ACHN (cell line): Measurements from ENCODE around the gene HOXD3.

ENCODE experiments used
- DNase-seq: peaks from one replicate; pipeline ENCODE4 v3.0.0-alpha.2; 2015
- in situ Hi-C: cut with HindIII; loops from 2 replicates; pipeline ENCODE4 v1.10.0; 2017; ENCODE audit warnings: low sequenced_read_pairs, low pct_ligation_motif_present, low pct_unique_long_range_greater_than_20kb

HOXD3 gene

DNA sequence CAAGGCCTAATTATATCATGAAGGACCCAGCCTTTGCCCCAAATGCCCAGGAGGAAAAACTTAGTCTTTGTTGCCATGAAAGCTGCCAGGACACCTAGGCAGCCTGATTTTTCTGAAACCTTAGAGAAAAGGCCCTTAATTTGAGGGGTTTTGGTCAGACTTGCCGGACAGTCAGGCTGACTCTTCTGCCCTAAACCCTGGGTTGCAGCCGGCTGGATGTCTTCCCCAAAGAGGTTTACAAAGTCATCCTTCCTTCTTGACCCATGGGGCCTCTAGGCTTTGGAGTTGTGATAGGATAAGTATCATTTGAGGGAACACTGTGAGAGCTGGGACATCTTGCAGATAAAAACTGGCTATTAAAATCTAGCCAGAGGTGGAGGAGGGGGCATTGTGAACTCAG lies 28.9 kb downstream of the HOXD3 start:
- in situ Hi-C loops: no loop called here
- no peak for DNase-seq

DNA sequence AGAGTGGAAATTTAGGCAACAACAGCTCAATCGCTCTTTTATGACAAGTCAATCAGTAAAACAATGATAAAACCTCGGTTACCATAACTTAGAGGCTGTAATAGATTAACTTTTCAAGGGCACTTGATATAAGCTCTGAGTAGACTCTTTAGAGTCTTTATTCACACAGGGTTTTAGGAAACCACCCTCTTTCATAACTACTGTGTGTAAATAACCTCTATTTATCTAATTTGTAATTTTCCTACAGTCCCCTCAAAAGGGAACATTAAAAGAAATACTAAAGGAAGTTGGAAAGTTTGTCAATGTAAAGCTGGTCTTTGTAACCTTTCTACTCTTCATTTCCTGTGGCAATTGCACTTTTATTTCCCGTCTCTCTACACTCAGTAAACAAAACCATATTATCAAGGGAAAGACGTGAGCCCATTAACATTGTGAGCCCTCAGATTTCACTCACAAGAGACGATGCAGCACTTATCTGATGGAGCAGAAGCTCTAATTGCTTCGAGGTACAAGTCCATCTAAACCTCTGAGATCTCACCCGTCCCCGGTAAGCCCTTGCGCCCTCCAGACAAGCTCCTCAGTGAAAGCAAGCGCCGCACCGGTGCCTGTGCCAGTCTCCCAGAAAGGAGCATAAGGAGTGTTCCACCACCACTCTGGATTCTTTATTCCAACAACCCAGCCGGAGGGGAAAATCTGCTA lies 30.2 kb downstream of the HOXD3 start:
- in situ Hi-C loops: no loop called here
- peak; percentile 43 for DNase-seq

DNA sequence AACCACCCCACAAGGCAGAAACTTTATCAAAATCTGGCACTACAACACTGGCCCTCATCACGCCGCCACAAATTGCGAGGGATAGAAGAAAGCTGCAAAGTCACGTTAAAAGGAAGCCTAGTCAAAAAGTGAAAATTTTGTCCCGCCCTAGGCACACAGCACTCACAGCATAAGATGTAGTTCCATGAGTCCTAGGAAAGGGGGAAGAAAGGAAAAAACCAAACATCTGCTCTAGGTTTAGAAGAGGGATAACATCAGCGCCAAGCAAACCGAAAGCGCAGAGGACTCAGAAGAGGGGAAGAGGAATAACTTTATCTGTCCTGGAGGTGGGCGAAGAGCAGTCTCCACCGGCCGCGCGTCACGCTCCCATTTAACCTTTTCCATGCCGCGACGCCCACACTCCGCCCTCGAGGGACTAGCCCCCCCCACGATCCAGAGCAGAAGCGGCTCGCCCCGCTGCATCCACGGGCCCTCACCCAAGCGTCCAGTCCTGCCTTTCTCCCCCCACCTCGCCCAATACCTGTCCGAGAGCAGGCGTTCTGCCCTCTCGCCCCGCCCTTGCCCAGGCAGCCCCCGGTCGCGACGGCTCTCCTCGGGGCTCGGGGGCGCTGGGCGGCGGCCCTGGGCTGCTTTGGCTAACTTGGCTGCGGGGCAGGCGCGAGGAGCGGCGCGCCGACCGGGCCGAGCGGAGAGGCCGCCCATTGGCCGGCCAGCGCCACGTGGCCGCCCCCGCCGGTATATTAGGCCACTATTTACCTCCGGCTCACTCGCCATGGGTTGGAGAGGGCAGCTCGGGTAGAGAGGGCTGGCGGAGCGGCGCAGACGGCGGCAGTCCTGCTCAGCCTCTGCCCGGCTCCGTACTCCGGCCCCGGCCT lies 31.0 kb downstream of the HOXD3 start, which contains the start of gene HOXD1:
Gene HOXD1, plus strand, starts transcription at position 770 of the 875 bp plus-strand sequence. CDS start 134 bp downstream, outside the sequence.
- peak; percentile 60 for DNase-seq
- in situ Hi-C loops: no loop called here

DNA sequence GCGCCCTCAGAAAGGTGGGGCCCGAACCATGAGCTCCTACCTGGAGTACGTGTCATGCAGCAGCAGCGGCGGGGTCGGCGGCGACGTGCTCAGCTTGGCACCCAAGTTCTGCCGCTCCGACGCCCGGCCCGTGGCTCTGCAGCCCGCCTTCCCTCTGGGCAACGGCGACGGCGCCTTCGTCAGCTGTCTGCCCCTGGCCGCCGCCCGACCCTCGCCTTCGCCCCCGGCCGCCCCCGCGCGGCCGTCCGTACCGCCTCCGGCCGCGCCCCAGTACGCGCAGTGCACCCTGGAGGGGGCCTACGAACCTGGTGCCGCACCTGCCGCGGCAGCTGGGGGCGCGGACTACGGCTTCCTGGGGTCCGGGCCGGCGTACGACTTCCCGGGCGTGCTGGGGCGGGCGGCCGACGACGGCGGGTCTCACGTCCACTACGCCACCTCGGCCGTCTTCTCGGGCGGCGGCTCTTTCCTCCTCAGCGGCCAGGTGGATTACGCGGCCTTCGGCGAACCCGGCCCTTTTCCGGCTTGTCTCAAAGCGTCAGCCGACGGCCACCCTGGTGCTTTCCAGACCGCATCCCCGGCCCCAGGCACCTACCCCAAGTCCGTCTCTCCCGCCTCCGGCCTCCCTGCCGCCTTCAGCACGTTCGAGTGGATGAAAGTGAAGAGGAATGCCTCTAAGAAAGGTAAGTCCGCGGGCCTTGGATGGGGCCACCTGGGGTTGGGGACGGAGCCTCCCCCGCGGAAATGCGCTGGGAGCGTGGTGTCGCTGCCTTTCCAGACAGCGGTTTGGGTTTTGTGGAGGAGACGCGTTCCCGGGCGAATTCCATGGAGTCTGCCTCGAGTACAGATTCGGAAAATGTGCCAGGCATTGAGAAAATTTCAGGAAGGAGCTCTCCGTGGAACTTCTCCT lies 31.9 kb downstream of the HOXD3 start:
- in situ Hi-C loops: no loop called here
- DNase-seq: no peak

DNA sequence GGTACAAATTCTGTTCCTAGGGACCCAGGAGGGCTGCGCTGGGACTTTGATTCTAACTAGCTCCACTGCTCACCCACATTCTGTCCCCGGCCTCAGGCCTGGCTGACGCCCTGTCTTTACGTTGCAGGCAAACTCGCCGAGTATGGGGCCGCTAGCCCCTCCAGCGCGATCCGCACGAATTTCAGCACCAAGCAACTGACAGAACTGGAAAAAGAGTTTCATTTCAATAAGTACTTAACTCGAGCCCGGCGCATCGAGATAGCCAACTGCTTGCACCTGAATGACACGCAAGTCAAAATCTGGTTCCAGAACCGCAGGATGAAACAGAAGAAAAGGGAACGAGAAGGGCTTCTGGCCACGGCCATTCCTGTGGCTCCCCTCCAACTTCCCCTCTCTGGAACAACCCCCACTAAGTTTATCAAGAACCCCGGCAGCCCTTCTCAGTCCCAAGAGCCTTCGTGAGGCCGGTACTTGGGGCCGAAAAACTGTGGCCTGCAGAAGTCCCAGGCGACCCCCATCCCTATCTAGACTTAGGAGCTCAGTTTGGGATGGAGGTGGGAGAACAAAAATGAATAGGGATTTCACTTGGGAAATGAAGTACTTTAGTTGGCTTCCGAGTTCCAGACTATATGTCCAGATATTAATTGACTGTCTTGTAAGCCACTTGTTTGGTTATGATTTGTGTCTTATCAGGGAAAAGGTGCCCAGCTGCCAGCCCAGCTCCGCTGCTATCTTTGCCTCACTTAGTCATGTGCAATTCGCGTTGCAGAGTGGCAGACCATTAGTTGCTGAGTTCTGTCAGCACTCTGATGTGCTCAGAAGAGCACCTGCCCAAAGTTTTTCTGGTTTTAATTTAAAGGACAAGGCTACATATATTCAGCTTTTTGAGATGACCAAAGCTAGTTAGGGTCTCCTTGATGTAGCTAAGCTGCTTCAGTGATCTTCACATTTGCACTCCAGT lies 32.9 kb downstream of the HOXD3 start:
- DNase-seq: no peak
- in situ Hi-C loops: no loop called here

DNA sequence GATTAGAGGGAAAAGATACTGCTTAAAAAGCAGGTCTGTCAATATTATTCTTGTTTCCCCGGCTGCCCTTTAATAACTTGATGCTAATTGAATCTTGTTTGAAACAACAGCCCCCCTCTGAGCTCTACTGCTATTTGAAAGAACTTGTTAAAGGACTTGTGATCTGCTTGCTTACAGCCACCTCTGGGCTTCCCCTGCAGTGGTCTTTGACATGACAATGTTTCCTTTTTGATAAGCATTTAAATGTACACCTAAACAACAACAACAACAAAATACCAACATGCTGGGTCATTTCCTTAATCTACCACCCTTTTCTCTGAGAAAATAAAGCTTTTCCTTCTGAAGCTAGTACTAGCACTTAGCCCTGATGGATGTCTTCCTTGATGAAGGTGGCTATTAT lies 35.2 kb downstream of the HOXD3 start:
- in situ Hi-C loops: no loop called here
- no peak for DNase-seq

DNA sequence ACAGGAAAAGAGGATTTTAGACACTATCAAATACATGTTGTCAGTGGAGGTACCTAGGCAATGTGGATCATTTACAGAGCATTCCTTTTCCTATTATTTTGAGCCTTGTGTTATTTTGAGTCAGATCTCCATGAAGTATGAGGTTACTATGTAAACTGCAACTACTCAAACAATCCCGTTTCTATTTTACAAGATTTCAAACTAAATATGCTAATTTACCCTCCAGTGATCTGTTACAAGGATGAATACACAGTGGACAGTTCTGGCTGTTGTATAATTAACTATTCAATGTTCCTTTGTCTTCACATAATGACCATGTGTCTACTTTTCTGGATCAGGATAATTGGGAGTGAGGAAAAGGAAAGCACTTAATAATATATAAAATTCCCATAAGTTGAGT lies 35.9 kb downstream of the HOXD3 start:
- in situ Hi-C loops: no loop called here
- no peak for DNase-seq

DNA sequence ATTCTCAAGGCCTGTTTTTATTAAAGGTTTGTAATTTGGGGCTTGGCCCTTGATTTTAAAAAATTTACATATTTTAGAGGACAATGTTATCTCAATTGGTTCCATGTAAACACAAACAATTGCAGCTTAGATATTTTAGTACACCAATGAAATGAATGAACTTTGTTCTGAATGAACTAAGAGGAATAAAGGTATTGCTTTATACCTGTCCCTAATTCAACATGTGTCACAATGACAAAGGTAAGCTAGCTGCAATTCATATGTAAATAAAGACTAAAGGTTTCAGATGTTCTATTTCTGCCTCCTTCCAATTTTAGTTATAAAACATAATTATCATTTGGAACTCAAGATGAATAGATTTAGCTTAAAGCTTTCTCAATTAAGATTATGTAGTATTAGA lies 42.8 kb downstream of the HOXD3 start:
- in situ Hi-C loops: no loop called here
- DNase-seq: no peak

DNA sequence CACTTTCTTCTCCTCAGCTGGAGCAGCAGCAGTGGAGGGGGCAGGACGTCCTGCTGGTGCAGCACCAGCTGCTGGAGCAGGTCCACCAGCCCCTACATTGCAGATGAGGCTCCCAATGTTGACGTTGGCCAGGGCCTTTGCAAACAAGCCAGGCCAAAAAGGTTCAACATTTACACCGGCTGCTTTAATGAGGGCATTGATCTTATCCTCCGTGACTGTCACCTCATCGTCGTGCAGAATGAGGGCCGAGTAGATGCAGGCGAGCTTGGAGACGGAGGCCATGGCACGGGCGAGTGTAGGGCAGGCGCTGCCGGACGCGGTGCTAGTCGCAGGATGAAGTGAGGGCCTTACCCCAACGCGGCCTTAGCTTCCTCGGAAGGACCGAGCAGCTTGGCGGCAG lies 43.9 kb downstream of the HOXD3 start:
- in situ Hi-C loops: no loop called here
- no peak for DNase-seq

DNA sequence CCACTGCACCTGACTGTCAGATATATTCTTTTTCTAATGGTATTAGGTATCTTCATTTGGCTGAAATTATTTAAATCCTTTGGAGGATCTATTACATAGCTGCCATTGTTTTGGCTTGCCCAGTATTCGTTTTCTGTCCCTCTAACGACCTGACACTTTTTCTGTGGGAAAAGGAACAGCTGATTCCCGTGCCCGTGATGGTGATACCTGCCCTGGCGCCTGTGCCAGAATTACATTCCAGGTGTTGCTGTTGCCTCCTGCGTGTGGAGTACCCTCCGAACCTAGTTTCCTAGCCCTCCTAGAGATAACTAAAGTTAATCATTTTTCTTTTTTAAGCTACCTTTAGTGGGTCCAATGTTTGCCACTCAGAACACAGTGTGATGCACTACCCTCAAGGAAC lies 45.4 kb downstream of the HOXD3 start:
- in situ Hi-C loops: no loop called here

DNA sequence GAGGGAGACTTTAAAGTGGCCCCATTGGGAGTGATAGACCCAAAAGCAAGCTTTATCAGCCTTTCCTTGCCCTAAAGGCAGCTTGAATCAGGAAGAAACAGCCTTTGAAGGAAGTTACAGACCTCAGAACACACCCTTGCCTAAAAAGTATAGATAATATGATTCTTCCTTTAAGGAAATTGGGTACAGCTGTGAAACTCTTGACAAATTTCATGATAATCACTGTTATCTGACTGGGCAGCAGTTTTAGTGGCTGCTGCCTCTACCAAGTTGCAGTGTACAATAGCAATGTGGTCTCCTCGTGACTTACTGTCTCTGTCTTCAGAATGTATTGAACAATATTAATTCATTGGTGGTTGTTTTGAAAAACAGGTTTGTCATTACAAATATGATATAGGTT lies 48.0 kb downstream of the HOXD3 start:
- no peak for DNase-seq

More for the DNA sequence above, 45.4 kb downstream of the HOXD3 start:
- no peak for DNase-seq

DNA sequence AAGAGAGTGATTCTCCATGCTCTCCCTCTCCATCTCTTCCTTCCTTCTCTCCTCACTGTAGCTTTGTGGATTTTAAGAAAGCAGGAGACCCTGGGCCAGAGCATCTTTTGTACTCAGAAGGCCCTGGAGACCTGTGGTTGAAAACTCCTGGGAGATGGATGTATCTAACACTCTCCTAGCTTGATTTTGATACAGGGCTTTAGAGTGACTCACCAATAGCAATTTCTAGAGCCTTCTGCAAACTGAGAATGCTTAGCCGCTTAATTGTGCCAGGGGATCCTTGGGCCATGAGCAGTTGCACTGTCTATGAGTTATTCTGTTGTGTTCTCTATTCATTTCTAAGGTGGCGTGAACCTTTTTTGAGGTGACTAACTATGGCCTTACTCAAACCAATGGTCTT lies 49.0 kb downstream of the HOXD3 start:
- DNase-seq: no peak
- in situ Hi-C loops: no loop called here

More for the DNA sequence above, 48.0 kb downstream of the HOXD3 start:
- in situ Hi-C loops: no loop called here

DNA sequence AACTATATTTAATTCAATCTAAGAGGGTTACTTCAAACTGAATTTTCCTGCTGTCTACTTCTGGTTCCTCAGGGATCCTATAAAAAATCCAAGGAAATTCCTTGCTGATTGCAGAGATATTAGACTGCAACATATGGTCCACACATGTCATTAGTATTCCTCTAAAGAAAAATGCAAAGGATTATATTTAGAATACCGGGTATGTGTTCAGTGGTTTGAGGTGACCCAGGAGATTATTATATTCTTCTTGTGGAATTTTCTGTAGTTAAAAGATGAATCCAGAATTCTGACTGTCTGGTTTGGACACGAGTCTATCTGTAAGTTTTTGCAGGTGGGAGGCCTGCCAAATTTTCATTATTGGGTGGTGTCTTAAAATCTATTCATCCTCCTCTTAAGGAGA lies 49.6 kb downstream of the HOXD3 start:
- DNase-seq: no peak
- in situ Hi-C loops: no loop called here

DNA sequence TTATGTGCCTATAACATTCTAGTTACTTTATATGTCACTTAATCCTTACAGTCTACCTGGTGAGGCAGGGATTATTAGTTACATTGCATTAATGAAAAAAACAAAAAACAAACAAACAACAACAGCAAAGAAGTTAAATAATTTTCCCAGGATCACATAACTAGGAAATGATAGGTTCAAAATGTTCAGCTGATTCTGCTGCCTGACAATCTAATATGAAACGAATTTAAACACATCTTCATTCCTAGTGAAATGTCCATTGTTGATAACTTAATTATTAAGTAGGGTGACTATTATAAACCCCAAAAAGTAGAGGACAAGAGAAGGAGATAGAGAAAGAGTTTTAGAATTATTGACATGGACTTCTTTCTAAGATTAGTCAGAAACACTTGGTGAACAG lies 54.0 kb downstream of the HOXD3 start:
- in situ Hi-C loops: no loop called here
- no peak for DNase-seq

DNA sequence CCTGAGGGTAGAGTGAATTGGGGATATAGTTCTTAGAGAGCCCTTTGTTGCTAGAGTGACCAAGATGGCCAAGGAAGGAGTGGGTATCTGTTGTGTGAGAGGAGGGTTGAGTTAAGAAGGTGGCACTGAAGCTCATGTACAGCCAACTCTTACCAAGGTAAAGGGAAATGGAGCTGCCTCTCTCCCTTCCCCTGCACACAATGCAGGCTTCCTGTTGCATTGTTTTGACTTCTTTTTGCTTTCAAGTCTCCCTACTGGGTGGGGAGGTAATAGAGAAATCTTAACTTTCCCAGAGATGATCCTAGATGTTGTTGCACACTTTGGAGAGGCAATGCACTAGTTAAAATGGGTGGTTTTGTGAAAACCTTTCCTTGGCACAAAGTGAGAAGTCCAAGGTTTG lies 55.2 kb downstream of the HOXD3 start:
- no peak for DNase-seq
- in situ Hi-C loops: no loop called here

DNA sequence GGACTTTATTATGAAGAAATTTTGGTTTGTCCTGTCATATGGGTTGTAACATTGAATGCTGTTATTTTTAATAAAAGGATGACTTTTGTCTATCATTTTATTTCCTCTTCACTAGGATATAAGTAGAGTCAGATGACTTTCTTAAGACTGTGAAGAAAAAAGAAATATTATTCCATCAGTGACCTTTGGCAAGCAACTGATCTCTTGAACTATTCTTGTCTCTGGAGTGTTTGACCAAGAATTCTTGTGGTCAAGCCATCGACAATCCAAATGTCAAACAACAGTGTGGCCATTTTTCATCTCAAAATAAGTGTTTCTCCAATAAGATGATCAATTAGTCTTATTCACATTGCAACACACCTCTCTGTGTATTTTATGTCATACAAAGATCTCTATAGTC lies 56.3 kb downstream of the HOXD3 start:
- no peak for DNase-seq
- in situ Hi-C loops: no loop called here
